ENCODE measurements around the gene SOWAHB.

DNA sequence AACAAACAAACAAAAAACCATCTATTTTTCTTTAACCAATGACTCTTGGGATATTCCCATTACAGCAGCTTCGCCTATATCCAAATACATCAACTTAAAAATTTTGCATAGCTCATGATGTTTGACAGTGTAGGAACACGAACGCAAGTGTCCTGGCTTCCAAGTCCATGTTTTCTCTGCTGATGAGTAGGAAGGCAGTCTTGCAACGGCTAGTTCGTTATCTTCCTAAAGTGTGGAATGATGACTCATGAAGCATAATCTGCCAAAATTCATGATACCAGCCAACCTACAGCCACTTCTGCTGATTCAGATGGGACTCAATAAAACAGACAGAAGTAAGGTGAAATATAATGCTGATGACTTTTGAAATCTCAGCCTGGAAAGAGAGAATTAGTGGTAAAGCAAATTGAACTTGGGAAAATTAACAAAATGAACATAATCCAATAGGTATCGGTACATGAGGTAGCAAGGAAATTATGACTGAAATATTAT, 45.2 kb upstream of the SOWAHB start:
- no peak for TF ChIP-seq CTCF (conservative IDR thresholded peaks at IDR 0.05 in 1 of 2, IDR thresholded peaks at IDR 0.05 in 1 of 2; ENCODE audit: extremely low read depth in 1 of 2, insufficient read depth in 1 of 2, low read depth in 1 of 2, low read length in 2 of 2)
- TF ChIP-seq EZH2 (IDR thresholded peaks at IDR 0.05; ENCODE audit: borderline replicate concordance, low read length) = no peak

All from mammary epithelial cell (primary cell).